ENCODE data around the gene AMPH. TPM values are rescaled to one million over a fixed set of nuclear protein-coding genes. Genes with fewer than 3 reads are reported as not detected.

Gene AMPH
- total and polyA plus RNA-seq, 2 of the 4 experiments (the other 2 are of a cell fraction): 3.9 to 4.8 TPM

GRCh38 chr7:38568497-38568896, 62.7 kb downstream of the AMPH start:
- Histone ChIP-seq H2AK9ac (replicated peaks; ENCODE audit: low read depth, low read length, poor library complexity) (no peak overlapping the region), H3K14ac (replicated peaks; ENCODE audit: low read depth, low read length) (no peak overlapping the region), H2BK120ac (ENCODE audit: low read depth, low read length) (no peak overlapping the region), H3K23ac (ENCODE audit: low read depth, low read length) (no peak overlapping the region), H4K8ac (ENCODE audit: low read depth in 2 of 2, low read length in 2 of 2) (no peak overlapping the region), H4K5ac (ENCODE audit: low read depth, low read length) (no peak overlapping the region), H3K4me3 (ENCODE audit: insufficient read depth, low read depth, low read length) (no peak overlapping the region), H3K9ac (ENCODE audit: low read depth, low read length) (no peak overlapping the region), H3K18ac (ENCODE audit: low read depth, low read length) (no peak overlapping the region), H4K20me1 (ENCODE audit: insufficient read depth, low read length) (no peaks in the 10 kb centered on the region), H3K4me2 (ENCODE audit: low read depth, low read length) (no peak overlapping the region), H3K4me1 (ENCODE audit: control insufficient read depth, insufficient read depth, low read length) (no peaks in the 10 kb centered on the region), H4K91ac (ENCODE audit: insufficient read depth, low read depth, low read length) (no peak overlapping the region), H2AK5ac (ENCODE audit: low read depth, low read length) (no peak overlapping the region), H2AFZ (replicated peaks; ENCODE audit: low read length, poor library complexity) (no peak overlapping the region), H3K27me3 (ENCODE audit: control insufficient read depth, insufficient read depth, low read length) (no peaks in the 10 kb centered on the region), H2BK15ac (ENCODE audit: low read depth, low read length) (no peak overlapping the region), H3K56ac (ENCODE audit: extremely low read depth, insufficient read depth, low read length) (no peak overlapping the region), H3K9me1 (ENCODE audit: insufficient read depth, low read length) (no peaks in the 10 kb centered on the region; the same call in none of the 2 replicates), H3K79me1 (ENCODE audit: low read depth in 1 of 2, low read length in 2 of 2) (no peaks in the 10 kb centered on the region), H2BK20ac (ENCODE audit: low read depth, low read length) (no peak overlapping the region), H3K27ac (ENCODE audit: insufficient read depth, low read length) (no peak overlapping the region), H3K4ac (ENCODE audit: low read depth, low read length) (no peak overlapping the region), H3K36me3 (ENCODE audit: control insufficient read depth, insufficient read depth, low read length) (no peaks in the 10 kb centered on the region), H2BK5ac (ENCODE audit: low read depth, low read length, poor library complexity, severe bottlenecking) (no peak overlapping the region), H3K9me3 (ENCODE audit: control insufficient read depth, insufficient read depth, low read length) (no peaks in the 10 kb centered on the region)
- ChIA-PET POLR2A (ENCODE audit: unreplicated experiment) (no interaction called here), CTCF (no interaction called here)
- no peak for ATAC-seq (ENCODE audit: low read depth)
- intact Hi-C loops (cut with micrococcal nuclease) (no loop called here), dilution Hi-C loops (cut with HindIII; ENCODE audit: low sequenced_read_pairs, unreplicated experiment) (no loop called here), in situ Hi-C loops (cut with MboI; ENCODE audit: low sequenced_read_pairs) (no loop called here)
- TF ChIP-seq RCOR1 (IDR thresholded peaks at IDR 0.05; ENCODE audit: insufficient replicate concordance, low read length) (no peak), MXI1 (IDR thresholded peaks at IDR 0.05; ENCODE audit: borderline replicate concordance, low read depth, low read length) (no peak), NFE2L2 (IDR thresholded peaks at IDR 0.05; ENCODE audit: low read depth, low read length) (no peak), CHD1 (IDR thresholded peaks at IDR 0.05; ENCODE audit: low read depth, low read length) (no peak), MAFK (IDR thresholded peaks at IDR 0.05; ENCODE audit: low read depth, low read length) (no peak), RAD21 (IDR thresholded peaks at IDR 0.05; ENCODE audit: low read length) (no peak), FOS (IDR thresholded peaks at IDR 0.05; ENCODE audit: low read depth, low read length) (no peak), CEBPB (IDR thresholded peaks at IDR 0.05; ENCODE audit: low read depth, low read length) (no peak), SMC3 (IDR thresholded peaks at IDR 0.05; ENCODE audit: low read depth, low read length) (no peak), MAZ (IDR thresholded peaks at IDR 0.05; ENCODE audit: borderline replicate concordance, low read depth, low read length) (no peak), BHLHE40 (IDR thresholded peaks at IDR 0.05; ENCODE audit: low read depth, low read length) (no peak), POLR2A (IDR thresholded peaks at IDR 0.05; ENCODE audit: low read depth, low read length) (no peak), RFX5 (IDR thresholded peaks at IDR 0.05; ENCODE audit: low read depth, low read length) (no peak), CTCF (conservative IDR thresholded peaks at IDR 0.05; ENCODE audit: low read depth, low read length) (no peak)
- TF ChIP-seq, protein P1, sequence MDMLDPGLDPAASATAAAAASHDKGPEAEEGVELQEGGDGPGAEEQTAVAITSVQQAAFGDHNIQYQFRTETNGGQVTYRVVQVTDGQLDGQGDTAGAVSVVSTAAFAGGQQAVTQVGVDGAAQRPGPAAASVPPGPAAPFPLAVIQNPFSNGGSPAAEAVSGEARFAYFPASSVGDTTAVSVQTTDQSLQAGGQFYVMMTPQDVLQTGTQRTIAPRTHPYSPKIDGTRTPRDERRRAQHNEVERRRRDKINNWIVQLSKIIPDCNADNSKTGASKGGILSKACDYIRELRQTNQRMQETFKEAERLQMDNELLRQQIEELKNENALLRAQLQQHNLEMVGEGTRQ (IDR thresholded peaks at IDR 0.05; ENCODE audit: low read depth, low read length): no peak
- TF ChIP-seq, protein P2, sequence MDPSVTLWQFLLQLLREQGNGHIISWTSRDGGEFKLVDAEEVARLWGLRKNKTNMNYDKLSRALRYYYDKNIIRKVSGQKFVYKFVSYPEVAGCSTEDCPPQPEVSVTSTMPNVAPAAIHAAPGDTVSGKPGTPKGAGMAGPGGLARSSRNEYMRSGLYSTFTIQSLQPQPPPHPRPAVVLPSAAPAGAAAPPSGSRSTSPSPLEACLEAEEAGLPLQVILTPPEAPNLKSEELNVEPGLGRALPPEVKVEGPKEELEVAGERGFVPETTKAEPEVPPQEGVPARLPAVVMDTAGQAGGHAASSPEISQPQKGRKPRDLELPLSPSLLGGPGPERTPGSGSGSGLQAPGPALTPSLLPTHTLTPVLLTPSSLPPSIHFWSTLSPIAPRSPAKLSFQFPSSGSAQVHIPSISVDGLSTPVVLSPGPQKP (IDR thresholded peaks at IDR 0.05; ENCODE audit: borderline replicate concordance, low read depth, low read length): no peak
- no TSS peak for BruUV-seq (replicated peaks)
- no peak for DNase-seq
- WGBS, 2 experiments (ENCODE audit: extremely low coverage in 2 of 2, insufficient read length in 1 of 2): no CpG with 5 or more reads among the region's 2 CpGs
